ENCODE data around the gene CD58.

CD58 gene

DNA sequence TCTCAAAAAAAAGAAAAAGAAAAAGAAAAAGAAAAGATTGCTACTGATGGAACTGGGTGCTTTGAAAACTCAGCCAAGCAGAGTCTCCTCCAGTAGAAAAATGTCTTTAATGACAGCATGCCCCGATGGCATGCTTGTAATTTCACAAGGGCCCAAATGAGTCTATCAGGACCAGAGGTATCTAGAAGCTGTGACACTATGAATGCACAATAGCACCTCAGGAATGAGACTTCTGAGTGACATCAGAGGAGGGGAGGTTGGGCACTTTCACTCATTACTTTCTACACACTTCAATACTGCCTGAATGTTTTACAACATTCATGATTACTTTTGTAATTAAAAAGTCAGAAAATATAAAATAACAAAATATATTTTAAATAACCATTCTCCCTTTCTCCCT lies 15.1 kb upstream of the CD58 start:
- TF ChIP-seq, protein P1, sequence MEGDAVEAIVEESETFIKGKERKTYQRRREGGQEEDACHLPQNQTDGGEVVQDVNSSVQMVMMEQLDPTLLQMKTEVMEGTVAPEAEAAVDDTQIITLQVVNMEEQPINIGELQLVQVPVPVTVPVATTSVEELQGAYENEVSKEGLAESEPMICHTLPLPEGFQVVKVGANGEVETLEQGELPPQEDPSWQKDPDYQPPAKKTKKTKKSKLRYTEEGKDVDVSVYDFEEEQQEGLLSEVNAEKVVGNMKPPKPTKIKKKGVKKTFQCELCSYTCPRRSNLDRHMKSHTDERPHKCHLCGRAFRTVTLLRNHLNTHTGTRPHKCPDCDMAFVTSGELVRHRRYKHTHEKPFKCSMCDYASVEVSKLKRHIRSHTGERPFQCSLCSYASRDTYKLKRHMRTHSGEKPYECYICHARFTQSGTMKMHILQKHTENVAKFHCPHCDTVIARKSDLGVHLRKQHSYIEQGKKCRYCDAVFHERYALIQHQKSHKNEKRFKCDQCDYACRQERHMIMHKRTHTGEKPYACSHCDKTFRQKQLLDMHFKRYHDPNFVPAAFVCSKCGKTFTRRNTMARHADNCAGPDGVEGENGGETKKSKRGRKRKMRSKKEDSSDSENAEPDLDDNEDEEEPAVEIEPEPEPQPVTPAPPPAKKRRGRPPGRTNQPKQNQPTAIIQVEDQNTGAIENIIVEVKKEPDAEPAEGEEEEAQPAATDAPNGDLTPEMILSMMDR (IDR thresholded peaks at IDR 0.05; ENCODE audit: borderline replicate concordance, insufficient read depth, low read depth, low read length) = no peak
- H3K4me3 ChIP-seq (ENCODE audit: low read depth, low read length) = no peak overlapping the region

DNA sequence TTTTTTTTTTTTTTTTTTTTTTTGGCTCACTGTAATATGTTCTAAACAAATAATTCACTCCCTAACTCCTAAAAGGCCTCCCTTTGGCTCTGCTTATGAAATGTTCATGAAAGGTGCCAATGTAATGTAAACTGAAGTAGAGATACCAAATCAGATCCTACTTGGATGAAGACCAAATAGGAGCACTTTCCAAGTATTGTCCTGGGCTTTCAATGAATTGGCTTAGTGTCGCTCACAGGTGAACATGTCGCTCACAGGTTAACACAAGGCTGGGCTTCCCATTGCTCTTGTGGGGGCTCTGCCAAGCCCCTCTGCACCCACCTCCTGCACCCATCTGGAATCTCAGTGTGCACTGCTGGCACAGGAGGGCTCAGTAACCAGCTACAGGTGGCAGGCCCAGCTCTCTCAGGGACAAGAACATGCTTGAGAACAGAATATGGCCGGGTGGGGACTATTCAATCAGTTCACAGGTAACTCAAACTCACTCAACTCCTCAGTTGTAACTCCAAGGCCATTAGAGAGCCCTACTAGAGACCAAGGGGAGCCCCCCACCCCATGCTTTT lies 10.6 kb upstream of the CD58 start:
- no peak overlapping the region for H3K4me3 ChIP-seq (ENCODE audit: low read depth, low read length)

DNA sequence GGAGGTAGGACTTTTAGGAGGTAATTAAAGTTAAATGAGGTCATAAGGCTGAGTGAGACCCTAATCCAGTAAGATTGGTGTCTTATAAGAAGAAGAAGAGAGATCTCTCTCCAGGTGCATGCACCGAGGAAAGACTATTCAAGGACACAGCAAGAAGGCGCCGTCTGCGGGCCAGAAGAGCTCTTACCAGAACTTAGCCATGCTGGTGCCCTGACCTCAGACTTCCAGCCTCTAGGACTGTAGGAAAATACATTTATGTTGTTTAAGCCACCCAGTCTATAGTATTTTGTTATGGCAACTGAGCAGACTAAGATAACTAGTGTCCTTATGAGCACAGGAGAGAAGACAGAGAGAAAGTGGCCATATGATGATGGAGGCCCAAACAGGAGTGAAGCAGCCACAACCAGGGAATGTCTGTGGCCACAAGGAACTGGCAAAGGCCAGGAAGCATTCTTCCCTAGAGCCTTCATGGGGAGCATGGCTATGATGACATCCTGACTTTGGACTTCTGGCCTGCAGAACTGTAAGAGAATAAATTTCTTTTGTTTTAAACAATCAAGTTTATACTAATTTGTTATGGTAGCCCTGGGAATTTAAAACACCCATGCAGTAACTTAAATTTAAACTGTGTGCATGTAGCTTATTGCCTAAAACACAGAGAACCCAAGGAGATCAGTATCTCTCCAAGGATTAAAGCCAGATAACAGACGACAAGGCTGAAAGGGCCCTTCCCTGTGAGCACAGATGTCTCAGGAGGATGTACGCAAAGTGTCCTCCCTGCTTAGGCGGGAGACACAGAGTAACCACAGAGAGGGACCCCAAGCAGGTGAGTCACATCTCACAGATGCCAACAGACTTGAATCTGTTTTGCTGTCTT lies 9.9 kb upstream of the CD58 start:
- TF ChIP-seq, protein P1 (IDR thresholded peaks at IDR 0.05; ENCODE audit: borderline replicate concordance, insufficient read depth, low read depth, low read length) = no peak
- H3K4me3 ChIP-seq (ENCODE audit: low read depth, low read length) = no peak overlapping the region

More for the DNA sequence above, 10.6 kb upstream of the CD58 start:
- TF ChIP-seq, protein P1 (IDR thresholded peaks at IDR 0.05; ENCODE audit: borderline replicate concordance, insufficient read depth, low read depth, low read length) = no peak

DNA sequence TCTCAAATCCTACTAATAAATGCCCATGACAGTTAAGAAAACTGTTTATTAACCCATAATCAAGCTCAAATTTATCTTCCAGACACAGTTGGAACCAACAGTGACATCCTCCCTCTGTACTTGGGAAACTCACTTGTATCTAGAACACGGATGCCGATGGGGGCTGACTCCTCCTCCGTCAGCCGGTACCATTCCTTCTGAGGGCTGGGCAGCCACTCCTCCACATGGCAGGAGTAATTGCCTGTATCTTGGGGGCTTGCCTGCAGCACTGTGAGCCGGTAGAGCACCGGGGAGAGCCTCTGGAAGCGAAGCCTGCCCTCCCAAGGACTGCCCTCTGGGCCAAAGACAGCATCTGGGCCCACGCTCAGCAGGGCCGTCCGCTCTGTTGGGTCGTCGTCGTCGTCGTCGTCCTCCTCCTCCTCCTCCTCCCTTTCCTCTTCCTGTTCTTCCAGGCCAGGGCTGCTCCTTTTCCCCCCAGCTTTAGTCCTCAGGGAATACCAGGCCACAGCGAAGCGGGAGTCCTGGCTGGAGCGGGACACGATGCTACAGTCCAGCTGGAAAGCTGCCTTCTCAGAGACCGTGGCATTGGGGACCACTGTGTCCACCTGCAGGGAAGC lies 8.5 kb upstream of the CD58 start:
- TF ChIP-seq, protein P1 (IDR thresholded peaks at IDR 0.05; ENCODE audit: borderline replicate concordance, insufficient read depth, low read depth, low read length) = no peak
- no peak overlapping the region for H3K4me3 ChIP-seq (ENCODE audit: low read depth, low read length)

DNA sequence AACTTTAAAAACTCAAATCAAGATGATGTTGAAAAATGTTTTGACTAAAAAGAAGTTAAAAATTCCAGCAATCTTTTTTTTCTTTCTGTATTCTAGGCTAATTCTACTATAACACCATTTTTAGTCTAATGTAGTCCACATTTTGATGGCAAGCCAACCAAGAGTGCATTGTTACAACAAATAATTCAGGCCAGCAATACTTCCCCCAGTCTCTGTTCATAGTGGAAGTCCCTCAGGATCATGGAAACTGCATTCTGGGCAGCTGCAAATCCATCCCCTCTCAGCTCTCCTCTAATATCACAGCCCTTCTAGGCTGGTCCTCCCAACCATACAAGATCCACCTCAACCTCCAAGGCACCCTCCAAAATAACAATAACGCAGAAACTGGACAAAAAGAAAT lies 7.8 kb upstream of the CD58 start:
- TF ChIP-seq, protein P1 (IDR thresholded peaks at IDR 0.05; ENCODE audit: borderline replicate concordance, insufficient read depth, low read depth, low read length) = no peak

DNA sequence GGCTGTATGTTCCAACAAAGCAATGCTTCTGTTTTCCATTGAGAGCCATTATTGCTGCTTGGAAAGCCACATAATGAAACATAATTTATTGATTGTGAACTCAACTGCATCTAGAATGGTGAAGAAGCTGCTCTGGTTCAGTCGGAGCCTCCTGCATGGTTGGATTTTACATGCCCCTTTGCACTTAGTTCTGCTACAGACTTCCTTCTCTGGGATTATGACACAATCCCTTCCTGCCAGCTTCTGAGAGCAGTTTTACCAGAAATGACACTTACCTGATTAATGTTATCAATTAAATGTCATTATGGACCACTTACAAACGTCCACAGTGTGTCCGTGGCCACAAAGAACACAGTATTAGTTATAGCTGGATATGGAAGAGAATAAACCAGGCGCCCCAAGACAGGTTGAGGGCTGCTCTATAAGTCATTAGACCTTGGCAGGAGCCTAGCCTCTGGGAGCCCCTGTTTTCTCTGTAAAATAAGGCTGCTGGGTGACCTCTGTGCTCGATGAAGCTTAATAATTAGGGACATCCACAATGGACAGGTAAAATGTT lies 7.0 kb upstream of the CD58 start:
- H3K4me3 ChIP-seq (ENCODE audit: low read depth, low read length) = no peak overlapping the region
- TF ChIP-seq, protein P1 (IDR thresholded peaks at IDR 0.05; ENCODE audit: borderline replicate concordance, insufficient read depth, low read depth, low read length) = no peak

More for the DNA sequence above, 7.8 kb upstream of the CD58 start:
- no peak overlapping the region for H3K4me3 ChIP-seq (ENCODE audit: low read depth, low read length)

All from GM12875 (cell line).